Activated CD8-positive, alpha-beta T cell treated with anti-CD3 and anti-CD28 coated beads for 36 hours (primary cell): ENCODE results near the gene SFI1. TPM values are rescaled to one million over a fixed set of nuclear protein-coding genes. Genes with fewer than 3 reads are reported as not detected.
A peak's percentile ranks its signal among the peaks of the same experiment; 100 is the strongest.
"Not testable (repeated sequence)": the region's sequence is repeated elsewhere in the genome, so short reads cannot be mapped to it uniquely, and the experiment has no call there.

Source experiments
- ATAC-seq: fragments of 200-7000 bp; cut with Tn5 transposase; one replicate; pipeline ENCODE4 v1.10.0; 2021; ENCODE audit warnings: mild to moderate bottlenecking, moderate library complexity
- CTCF ChIA-PET: fragments of 350-600 bp; sonication (Branson Sonifier 250); formaldehyde crosslinking; loops from one replicate; lab custom pipeline; 2021; ENCODE audit warnings: antibody characterized with exemption; lab: Charles Lee
- POLR2A ChIA-PET: fragments of 350-600 bp; sonication (Branson Sonifier 250); formaldehyde crosslinking; loops from one replicate; lab custom pipeline; 2021; ENCODE audit warnings: antibody characterized with exemption; lab: Charles Lee
- DNase-seq: peaks from one replicate; pipeline ENCODE4 v3.0.0-alpha.2; 2020
- H3K27ac Mint-ChIP-seq: one replicate; pipeline ENCODE4 v1.8.0; 2021; ENCODE audit warnings: mild to moderate bottlenecking, mixed read lengths
- H3K27me3 Mint-ChIP-seq: one replicate; pipeline ENCODE4 v1.8.0; 2021; ENCODE audit warnings: mixed read lengths
- H3K36me3 Mint-ChIP-seq: one replicate; pipeline ENCODE4 v1.8.0; 2021; ENCODE audit warnings: low read depth, mixed read lengths
- H3K4me1 Mint-ChIP-seq: one replicate; pipeline ENCODE4 v1.8.0; 2021; ENCODE audit warnings: low read depth, mixed read lengths
- H3K4me3 Mint-ChIP-seq: one replicate; pipeline ENCODE4 v1.8.0; 2021; ENCODE audit warnings: mild to moderate bottlenecking, moderate library complexity, mixed read lengths
- H3K9me3 Mint-ChIP-seq: one replicate; pipeline ENCODE4 v1.8.0; 2021; ENCODE audit warnings: mixed read lengths
- intact Hi-C: fragments of 100-400 bp; cut with micrococcal nuclease; formaldehyde crosslinking; loops from one replicate; pipeline ENCODE4 v1.10.0; 2022
- total RNA-seq, 2 experiments: library from RNA; stranded (reverse); gene quantifications; one replicate each; pipeline ENCODE4 v1.2.3, GENCODE V29; 2021
- TF ChIP-seq, protein P1 (sequence below): fragments of 200-600 bp; IDR thresholded peaks from one replicate; pipeline ENCODE4 v1.8.0; 2022; ENCODE audit warnings: antibody characterized with exemption, mild to moderate bottlenecking

Gene SFI1
- total RNA-seq, 2 experiments from 2014 or later: 273 to 274 TPM

DNA sequence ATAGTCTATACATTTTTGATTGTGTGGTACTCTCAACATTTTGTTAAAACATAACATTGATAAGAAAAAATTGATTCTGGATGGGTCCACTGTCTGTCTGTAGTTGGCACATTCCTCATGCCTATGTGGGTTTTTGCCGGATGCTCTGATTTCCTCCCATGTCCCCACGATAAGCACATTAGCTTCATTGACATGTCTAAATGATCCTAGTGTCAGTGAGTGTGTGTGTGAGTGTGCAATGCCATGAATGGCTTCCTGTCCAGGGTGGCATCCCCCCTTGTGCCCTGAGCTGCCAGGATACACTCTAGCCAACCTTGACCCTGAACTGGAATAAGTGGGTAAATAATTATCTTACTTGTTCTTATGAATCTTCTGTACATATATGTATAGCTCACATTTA is 5.4 kb downstream of the SFI1 start:
- Mint-ChIP-seq H3K27me3 (no peaks in the 10 kb centered on the region), H3K27ac (peak overlapping the region; percentile 50), H3K4me3 (peak overlapping the region; percentile 16), H3K9me3 (peaks cover 1% of the 10 kb centered on the region), H3K4me1 (peaks cover 69% of the 10 kb centered on the region), H3K36me3 (peaks cover 65% of the 10 kb centered on the region)
- ATAC-seq (no peak), DNase-seq (no peak)
- ChIA-PET CTCF (no interaction called here), POLR2A (no interaction called here)
- intact Hi-C loops: no loop called here
- TF ChIP-seq, protein P1, sequence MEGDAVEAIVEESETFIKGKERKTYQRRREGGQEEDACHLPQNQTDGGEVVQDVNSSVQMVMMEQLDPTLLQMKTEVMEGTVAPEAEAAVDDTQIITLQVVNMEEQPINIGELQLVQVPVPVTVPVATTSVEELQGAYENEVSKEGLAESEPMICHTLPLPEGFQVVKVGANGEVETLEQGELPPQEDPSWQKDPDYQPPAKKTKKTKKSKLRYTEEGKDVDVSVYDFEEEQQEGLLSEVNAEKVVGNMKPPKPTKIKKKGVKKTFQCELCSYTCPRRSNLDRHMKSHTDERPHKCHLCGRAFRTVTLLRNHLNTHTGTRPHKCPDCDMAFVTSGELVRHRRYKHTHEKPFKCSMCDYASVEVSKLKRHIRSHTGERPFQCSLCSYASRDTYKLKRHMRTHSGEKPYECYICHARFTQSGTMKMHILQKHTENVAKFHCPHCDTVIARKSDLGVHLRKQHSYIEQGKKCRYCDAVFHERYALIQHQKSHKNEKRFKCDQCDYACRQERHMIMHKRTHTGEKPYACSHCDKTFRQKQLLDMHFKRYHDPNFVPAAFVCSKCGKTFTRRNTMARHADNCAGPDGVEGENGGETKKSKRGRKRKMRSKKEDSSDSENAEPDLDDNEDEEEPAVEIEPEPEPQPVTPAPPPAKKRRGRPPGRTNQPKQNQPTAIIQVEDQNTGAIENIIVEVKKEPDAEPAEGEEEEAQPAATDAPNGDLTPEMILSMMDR: no peak

DNA sequence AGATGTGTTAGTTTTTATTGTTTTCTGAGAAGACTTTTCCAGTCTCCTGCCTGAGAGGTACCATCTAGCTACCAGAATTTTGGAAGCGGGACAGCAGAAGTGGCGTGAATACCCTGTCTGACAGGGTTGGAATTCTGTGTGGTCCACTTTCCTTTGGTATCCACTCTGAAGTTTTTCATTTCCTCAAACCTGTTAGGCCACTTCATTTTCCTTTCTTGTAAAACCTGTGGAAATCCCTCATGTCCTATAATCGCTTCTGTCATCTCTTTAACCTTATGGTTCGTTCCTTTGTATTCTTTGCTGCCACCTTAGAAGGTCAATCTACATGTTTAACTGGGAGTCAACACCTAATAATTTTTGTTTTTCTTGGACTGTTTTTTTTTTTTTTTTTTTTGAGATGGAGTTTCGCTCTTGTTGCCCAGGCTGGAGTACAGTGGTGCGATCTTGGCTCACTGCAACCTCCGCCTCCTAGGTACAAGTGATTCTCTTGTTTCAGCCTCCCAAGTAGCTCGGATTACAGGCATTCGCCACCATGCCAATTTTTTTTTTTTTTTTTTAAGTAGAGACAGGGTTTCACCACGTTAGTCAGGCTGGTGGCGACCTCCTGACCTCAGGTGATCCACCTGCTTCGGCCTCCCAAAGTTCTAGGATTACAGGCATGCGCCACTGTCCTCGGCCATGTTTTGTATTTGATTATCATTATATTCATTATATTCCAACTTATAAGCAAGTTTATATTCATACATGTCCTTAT is 7.1 kb downstream of the SFI1 start:
- ATAC-seq (no peak), DNase-seq (no peak)
- intact Hi-C loops: no loop called here
- TF ChIP-seq, protein P1: no peak
- Mint-ChIP-seq H3K27me3 (no peaks in the 10 kb centered on the region), H3K4me3 (no peak overlapping the region), H3K27ac (peak overlapping the region; percentile 53), H3K4me1 (peaks cover 74% of the 10 kb centered on the region), H3K9me3 (peaks cover 10% of the 10 kb centered on the region), H3K36me3 (peaks cover 65% of the 10 kb centered on the region)
- ChIA-PET CTCF (no interaction called here), POLR2A (interaction anchor here (0.8 kb wide), 1 partner anchor 19 kb away, joined by 5 read pairs; no protein-coding TSS in a partner anchor)

DNA sequence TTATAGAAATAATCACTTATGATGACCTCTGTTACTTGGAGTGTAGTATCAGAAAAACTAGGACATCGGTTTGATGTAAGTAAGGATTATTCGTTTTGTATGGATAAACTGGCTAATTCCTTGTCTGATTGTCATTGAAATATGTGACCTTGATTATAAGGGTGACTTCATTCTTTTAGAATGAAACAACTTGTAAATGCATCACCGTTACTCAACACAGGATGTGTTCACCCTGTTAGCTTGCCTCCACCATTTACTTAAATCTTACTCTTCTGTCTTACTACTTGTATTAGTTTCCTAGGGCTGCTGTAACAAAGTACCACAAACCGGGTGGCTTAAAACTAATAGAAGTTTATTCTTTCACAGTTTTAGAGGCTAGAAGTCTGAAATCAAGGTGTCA is 7.9 kb downstream of the SFI1 start:
- Mint-ChIP-seq H3K4me1 (peaks cover 72% of the 10 kb centered on the region), H3K27ac (peak overlapping the region; percentile 18), H3K4me3 (no peak overlapping the region), H3K9me3 (peaks cover 10% of the 10 kb centered on the region), H3K36me3 (peaks cover 65% of the 10 kb centered on the region), H3K27me3 (no peaks in the 10 kb centered on the region)
- ATAC-seq: peak; percentile 64
- TF ChIP-seq, protein P1: no peak
- ChIA-PET CTCF (no interaction called here), POLR2A (no interaction called here)
- DNase-seq: no peak
- intact Hi-C loops: no loop called here

DNA sequence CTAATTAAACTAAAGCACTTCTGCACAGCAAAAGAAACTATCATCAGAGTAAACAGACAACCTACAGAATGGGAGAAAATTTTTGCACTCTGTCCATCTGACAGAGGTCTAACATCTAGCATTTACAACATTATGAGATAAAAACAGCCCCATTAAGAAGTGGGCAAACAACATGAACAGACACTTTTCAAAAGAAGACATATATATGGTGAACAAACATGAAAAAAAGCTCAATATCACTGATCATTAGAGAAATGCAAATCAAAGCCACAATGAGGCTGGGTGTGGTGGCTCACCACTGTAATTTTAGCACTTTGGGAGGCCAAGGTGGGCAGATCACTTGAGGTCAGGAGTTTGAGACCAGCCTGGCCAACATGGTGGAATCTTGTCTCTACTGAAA is 11.2 kb downstream of the SFI1 start:
- Mint-ChIP-seq H3K4me1 (peaks cover 61% of the 10 kb centered on the region), H3K27ac (peak overlapping the region; percentile 68), H3K36me3 (peaks cover 60% of the 10 kb centered on the region)
- ChIA-PET CTCF (interaction anchor here (0.9 kb wide), 1 partner anchor 49 kb away, joined by 3 read pairs; no protein-coding TSS in a partner anchor), POLR2A (interaction anchor here (1.0 to 1.1 kb wide), 2 partner anchors 18 to 118 kb away, joined by 3 read pairs; partner anchors contain the start of gene EIF4ENIF1)
- DNase-seq, intact Hi-C loops, H3K4me3 Mint-ChIP-seq, H3K27me3 Mint-ChIP-seq, ATAC-seq, H3K9me3 Mint-ChIP-seq: not testable (repeated sequence)

DNA sequence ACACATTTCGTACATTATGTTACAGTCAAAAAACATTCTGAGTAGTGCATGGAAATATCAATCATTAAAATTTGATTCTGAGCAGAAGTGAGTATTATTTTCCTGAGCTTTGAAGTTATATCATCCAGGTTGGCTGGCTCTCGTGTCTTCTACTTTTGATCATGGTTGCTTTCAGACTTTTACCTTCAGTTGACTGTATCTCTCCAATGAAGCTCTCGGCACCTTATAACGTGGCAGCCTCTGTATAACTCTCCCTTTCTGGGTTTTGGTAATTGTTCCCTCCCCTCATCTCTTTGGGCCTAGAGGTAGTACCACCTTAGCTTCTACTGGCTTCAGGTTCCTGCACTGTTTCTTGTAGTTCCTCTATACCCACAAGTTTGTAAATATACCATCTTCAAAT is 12.2 kb downstream of the SFI1 start:
- Mint-ChIP-seq H3K4me1 (peaks cover 51% of the 10 kb centered on the region), H3K4me3 (no peak overlapping the region)
- intact Hi-C loops: no loop called here

More for the DNA sequence above, 12.2 kb downstream of the SFI1 start:
- TF ChIP-seq, protein P1: no peak
- peaks cover 10% of the 10 kb centered on the region for H3K9me3 Mint-ChIP-seq
- DNase-seq: no peak
- CTCF ChIA-PET: no interaction called here
- H3K36me3 Mint-ChIP-seq: peaks cover 62% of the 10 kb centered on the region
- no peak for ATAC-seq
- POLR2A ChIA-PET: interaction anchor here (1.0 kb wide), 2 partner anchors 21 to 119 kb away, joined by 3 read pairs; no protein-coding TSS in a partner anchor
- peak overlapping the region; percentile 76 for H3K27ac Mint-ChIP-seq
- no peaks in the 10 kb centered on the region for H3K27me3 Mint-ChIP-seq
